ENCODE results near the gene DBH.
A peak's percentile ranks its signal among the peaks of the same experiment; 100 is the strongest.
"Not testable (repeated sequence)": the region's sequence is repeated elsewhere in the genome, so short reads cannot be mapped to it uniquely, and the experiment has no call there.

Gene DBH

GRCh38 chr9:133605446-133605845 is 30.7 kb upstream of the DBH start:
- DNase-seq: no peak

- no peak for DNase-seq
Measured at GRCh38 chr9:133605856-133606707, 30.1 kb upstream of the DBH start.

- no peak for DNase-seq
Measured at GRCh38 chr9:133606708-133607025, 29.5 kb upstream of the DBH start.

GRCh38 chr9:133607381-133607780 is 28.8 kb upstream of the DBH start:
- no peak for DNase-seq

- DNase-seq: no peak
Measured at GRCh38 chr9:133607976-133608375, 28.2 kb upstream of the DBH start.

GRCh38 chr9:133608382-133608781 is 27.8 kb upstream of the DBH start:
- DNase-seq: no peak

- no peak for DNase-seq
Measured at GRCh38 chr9:133608889-133609288, 27.3 kb upstream of the DBH start.

- DNase-seq: peak; percentile 66
Measured at GRCh38 chr9:133609311-133610098, 26.7 kb upstream of the DBH start, which contains the start of gene FAM163B. Gene FAM163B (minus strand): TSS chr9:133609389. CDS start chr9:133580223, 29,166 bp downstream.

GRCh38 chr9:133610845-133611244 is 25.3 kb upstream of the DBH start:
- no peak for DNase-seq

GRCh38 chr9:133612051-133612450 is 24.1 kb upstream of the DBH start:
- no peak for DNase-seq

- no peak for DNase-seq
Measured at GRCh38 chr9:133612816-133613215, 23.3 kb upstream of the DBH start.

- DNase-seq: no peak
Measured at GRCh38 chr9:133613432-133613831, 22.7 kb upstream of the DBH start.

- DNase-seq: no peak
Measured at GRCh38 chr9:133614056-133614455, 22.1 kb upstream of the DBH start.

- DNase-seq: no peak
Measured at GRCh38 chr9:133614678-133615077, 21.5 kb upstream of the DBH start.

GRCh38 chr9:133615186-133615585 is 21.0 kb upstream of the DBH start:
- DNase-seq: no peak

GRCh38 chr9:133615606-133616188 is 20.5 kb upstream of the DBH start:
- no peak for DNase-seq

GRCh38 chr9:133616643-133617405 is 19.3 kb upstream of the DBH start:
- no peak for DNase-seq

GRCh38 chr9:133618726-133619125 is 17.4 kb upstream of the DBH start:
- DNase-seq: no peak

GRCh38 chr9:133619791-133620190 is 16.4 kb upstream of the DBH start:
- DNase-seq: peak; percentile 79

- DNase-seq: no peak
Measured at GRCh38 chr9:133621725-133622267, 14.4 kb upstream of the DBH start.

GRCh38 chr9:133622555-133622954 is 13.6 kb upstream of the DBH start:
- no peak for DNase-seq

- not testable (repeated sequence) for DNase-seq
Measured at GRCh38 chr9:133626008-133626407, 10.2 kb upstream of the DBH start.

- DNase-seq: no peak
Measured at GRCh38 chr9:133627341-133627740, 8.8 kb upstream of the DBH start.

Measured in activated effector memory CD4-positive, alpha-beta T cell treated with anti-CD3 and anti-CD28 coated beads, Interleukin-2, amount 50 U/mL, for 16 hours (primary cell).